HCT116 (cell line): Measurements from ENCODE around the gene KMT5C. TPM values are rescaled to one million over a fixed set of nuclear protein-coding genes. Genes with fewer than 3 reads are reported as not detected.
A peak's percentile ranks its signal among the peaks of the same experiment; 100 is the strongest.

ENCODE experiments used
- ATAC-seq: fragments of 200-7000 bp; cut with Tn5 transposase; 2 replicates; pipeline ENCODE4 v1.9.1; 2020; ENCODE audit warnings: mild to moderate bottlenecking, moderate library complexity
- BruUV-seq: library from RNA; stranded (reverse); fragments of 400-500 nt; replicated peaks from 2 replicates; lab custom pipeline; 2021; lab: Mats Ljungman, UMichigan
- CTCF ChIA-PET: fragments of 300-600 bp; sonication (Branson Sonifier 250); formaldehyde crosslinking; loops from one replicate; lab custom pipeline; 2021; ENCODE audit warnings: antibody characterized with exemption; lab: Charles Lee
- POLR2A ChIA-PET: fragments of 300-600, 350-600 bp; sonication (Branson Sonifier 250); formaldehyde crosslinking; loops from one replicate; lab custom pipeline; 2021; ENCODE audit warnings: antibody characterized with exemption; lab: Charles Lee
- RAD21 ChIA-PET, 2 experiments: fragments of 300-600 bp; sonication (Branson Sonifier 250); formaldehyde crosslinking; loops; one replicate each; lab custom pipeline; 2023; ENCODE audit warnings: low total read pairs in 2 of 2; ENCODE audit not compliant: uncharacterized antibody in 2 of 2, unreplicated experiment in 2 of 2, low non-redundant PET in 1 of 2; lab: Charles Lee
- DNase-seq: peaks from one replicate; pipeline ENCODE4 v3.0.0-alpha.2; 2010; ENCODE audit warnings: low read depth, low spot score
- H2AFZ ChIP-seq: fragments of 200-600 bp; shearing (Covaris generic), sonication (generic); 2 replicates; pipeline ENCODE4 v1.6.1; 2017; ENCODE audit warnings: low read depth, mixed run types, mixed read lengths, antibody characterized with exemption, low read length; ENCODE audit not compliant: poor library complexity, severe bottlenecking
- H3K27ac ChIP-seq: 2 replicates; pipeline ENCODE4 v1.5.1; 2012; ENCODE audit warnings: low read depth, low read length
- H3K27me3 ChIP-seq: fragments of 200-600 bp; sonication (generic); 2 replicates; pipeline ENCODE4 v1.6.1; 2016; ENCODE audit warnings: mixed run types, low read length, mixed read lengths; ENCODE audit not compliant: insufficient read depth
- H3K36me3 ChIP-seq, 2 experiments: fragments of 200-500 bp in 1 of 2; fragments of 200-600 bp in 1 of 2; sonication (Bioruptor generic) in 1 of 2; sonication (generic) in 1 of 2; 2 replicates each; pipeline versions ENCODE4 v1.5.1 to v1.6.1; 2014 to 2016; ENCODE audit warnings: low read length in 2 of 2, inconsistent platforms in 1 of 2, mixed read lengths in 1 of 2, mixed run types in 1 of 2; ENCODE audit not compliant: insufficient read depth in 2 of 2, control insufficient read depth in 1 of 2
- H3K4me1 ChIP-seq, 2 experiments: fragments of 200-600 bp in 1 of 2; sonication (generic) in 1 of 2; 2 replicates each; pipeline versions ENCODE4 v1.5.1 to v1.6.1; 2012 to 2017; ENCODE audit warnings: low read length in 2 of 2, inconsistent platforms in 1 of 2, mild to moderate bottlenecking in 1 of 2, mixed read lengths in 1 of 2, mixed run types in 1 of 2, moderate library complexity in 1 of 2; ENCODE audit not compliant: insufficient read depth in 2 of 2, control insufficient read depth in 1 of 2
- H3K4me2 ChIP-seq: fragments of 200-600 bp; sonication (generic); 2 replicates; pipeline ENCODE4 v1.6.1; 2017; ENCODE audit warnings: mixed run types, low read length, mixed read lengths
- H3K4me3 ChIP-seq, 2 experiments: fragments of 200-600 bp in 1 of 2; sonication (generic) in 1 of 2; replicated peaks in 1 of 2; 2 replicates each; pipeline ENCODE4 v1.5.1; 2011 to 2016; ENCODE audit warnings: low read length in 2 of 2, control low read depth in 1 of 2, low read depth in 1 of 2, mild to moderate bottlenecking in 1 of 2, mixed read lengths in 1 of 2, mixed run types in 1 of 2
- H3K79me2 ChIP-seq: fragments of 200-600 bp; sonication (generic); 2 replicates; pipeline ENCODE4 v1.6.1; 2017; ENCODE audit warnings: mild to moderate bottlenecking, mixed run types, low read length, moderate library complexity, mixed read lengths; ENCODE audit not compliant: insufficient read depth
- H3K9ac ChIP-seq: fragments of 200-600 bp; sonication (generic); 2 replicates; pipeline ENCODE4 v1.6.1; 2016; ENCODE audit warnings: low read length, mixed read lengths
- H3K9me2 ChIP-seq: fragments of 200-600 bp; sonication (generic), shearing (Covaris generic); 2 replicates; pipeline ENCODE4 v1.6.1; 2017; ENCODE audit warnings: mixed run types, mild to moderate bottlenecking, moderate library complexity; ENCODE audit not compliant: insufficient read depth
- H3K9me3 ChIP-seq, 2 experiments: fragments of 200-500 bp in 1 of 2; fragments of 200-600 bp in 1 of 2; sonication (Bioruptor generic) in 1 of 2; sonication (generic) in 1 of 2; 2 replicates each; pipeline ENCODE4 v1.6.1; 2014 to 2017; ENCODE audit warnings: low read length in 2 of 2, mixed read lengths in 2 of 2, inconsistent platforms in 1 of 2, low read depth in 1 of 2, mild to moderate bottlenecking in 1 of 2, mixed run types in 1 of 2, moderate library complexity in 1 of 2; ENCODE audit not compliant: control insufficient read depth in 1 of 2, insufficient read depth in 1 of 2
- H4K20me1 ChIP-seq: fragments of 200-600 bp; sonication (generic), shearing (Covaris generic); 2 replicates; pipeline ENCODE4 v1.6.1; 2017; ENCODE audit warnings: mixed run types, mild to moderate bottlenecking, moderate library complexity; ENCODE audit not compliant: insufficient read depth
- CTCF ChIP-seq, 3 experiments: fragments of 200-600 bp in 1 of 3; sonication (generic) in 1 of 3; IDR thresholded peaks in 2 of 3; conservative IDR thresholded peaks in 1 of 3; 2 replicates each; pipeline ENCODE4 v1.5.1; 2012 to 2017; ENCODE audit warnings: low read depth in 2 of 3, low read length in 2 of 3, antibody characterized with exemption in 1 of 3, borderline replicate concordance in 1 of 3, control low read depth in 1 of 3, mild to moderate bottlenecking in 1 of 3, mixed read lengths in 1 of 3, mixed run types in 1 of 3, moderate library complexity in 1 of 3; ENCODE audit not compliant: insufficient read depth in 1 of 3
- EGR1 ChIP-seq: IDR thresholded peaks from 2 replicates; pipeline ENCODE4 v1.6.1; 2012; ENCODE audit warnings: low read depth
- ELF1 ChIP-seq: IDR thresholded peaks from 2 replicates; pipeline ENCODE4 v1.6.1; 2012; ENCODE audit warnings: low read depth, borderline replicate concordance
- FOSL1 ChIP-seq: IDR thresholded peaks from 2 replicates; pipeline ENCODE4 v1.6.1; 2012; ENCODE audit warnings: low read depth
- POLR2A ChIP-seq: IDR thresholded peaks from 2 replicates; pipeline ENCODE4 v1.7.0; 2011; ENCODE audit warnings: borderline replicate concordance; ENCODE audit not compliant: insufficient read depth, insufficient read length; ENCODE audit errors: extremely low read depth
- POLR2AphosphoS5 ChIP-seq: IDR thresholded peaks from 2 replicates; pipeline ENCODE4 v1.6.1; 2011; ENCODE audit warnings: mild to moderate bottlenecking, low read depth, low read length, moderate library complexity
- RAD21 ChIP-seq: IDR thresholded peaks from 2 replicates; pipeline ENCODE4 v1.6.1; 2012; ENCODE audit warnings: low read depth, mild to moderate bottlenecking
- REST ChIP-seq: IDR thresholded peaks from 2 replicates; pipeline ENCODE4 v1.6.1; 2012; ENCODE audit warnings: low read depth
- SIN3A ChIP-seq: IDR thresholded peaks from 2 replicates; pipeline ENCODE4 v1.6.1; 2012; ENCODE audit warnings: low read depth
- SP1 ChIP-seq: IDR thresholded peaks from 2 replicates; pipeline ENCODE4 v1.6.1; 2012; ENCODE audit warnings: low read depth
- SRF ChIP-seq: IDR thresholded peaks from 2 replicates; pipeline ENCODE4 v1.6.1; 2012; ENCODE audit warnings: low read depth
- TCF7L2 ChIP-seq: IDR thresholded peaks from 2 replicates; pipeline ENCODE4 v1.7.0; 2011; ENCODE audit warnings: borderline replicate concordance, inconsistent platforms; ENCODE audit not compliant: insufficient read depth, insufficient read length; ENCODE audit errors: extremely low read depth
- YY1 ChIP-seq: IDR thresholded peaks from 2 replicates; pipeline ENCODE4 v1.6.1; 2011; ENCODE audit warnings: low read length, low read depth, moderate library complexity, mild to moderate bottlenecking; ENCODE audit not compliant: insufficient replicate concordance; ENCODE audit errors: extremely low read depth
- ZBTB33 ChIP-seq: IDR thresholded peaks from 2 replicates; pipeline ENCODE4 v1.6.1; 2011; ENCODE audit warnings: mild to moderate bottlenecking, low read length, moderate library complexity; ENCODE audit not compliant: insufficient replicate concordance; ENCODE audit errors: extremely low read depth
- ZFX ChIP-seq: fragments of 450-650 bp; IDR thresholded peaks from 2 replicates; pipeline ENCODE4 v1.6.1; 2017
- ZNF274 ChIP-seq: fragments of 200-500 bp; sonication (Bioruptor generic); IDR thresholded peaks from 2 replicates; pipeline ENCODE4 v1.6.1; 2014; ENCODE audit warnings: mild to moderate bottlenecking, low read depth, low read length, inconsistent platforms
- intact Hi-C: fragments of 100-400 bp; cut with micrococcal nuclease; formaldehyde crosslinking; loops from 2 replicates; pipeline ENCODE4 v1.10.0; 2022
- total RNA-seq: library from RNA; stranded (reverse); gene quantifications from one replicate; pipeline ENCODE4 v1.2.1, GENCODE V29; 2021; ENCODE audit not compliant: unreplicated experiment
- TF ChIP-seq, protein P1 (sequence below): IDR thresholded peaks from 2 replicates; pipeline ENCODE4 v1.6.1; 2012
- TF ChIP-seq, protein P2 (sequence below): IDR thresholded peaks from 2 replicates; pipeline ENCODE4 v1.6.1; 2012

KMT5C gene
- total RNA-seq, 1 experiment from 2014 or later, result 27.5 TPM

GRCh38 chr19:55385724-55386492, 46.2 kb downstream of the KMT5C start, which contains the start of gene RPL28:
Gene RPL28 (plus strand): TSS chr19:55385932. CDS start chr19:55386358, 426 bp downstream.
- intact Hi-C loops, result loop anchor here (2.0 kb wide), 1 partner anchor 47 kb away; the partner anchor contains the start of gene KMT5C
- ChIA-PET CTCF (no interaction called here), RAD21 (no interaction called here), POLR2A (no interaction called here)
- ATAC-seq, result peak; percentile 77
- H3K9ac ChIP-seq, result peak within 1 kb of the TSS; percentile 94
- H3K9me2 ChIP-seq, result no peaks in the 10 kb centered on the region
- peak within 1 kb of the TSS; percentile 99 for H3K27ac ChIP-seq
- DNase-seq, result peak; percentile 97
- peaks cover 6 to 66% of the 10 kb centered on the region in 2 experiments; a peak in 3 of 4 replicates for H3K4me1 ChIP-seq
- peaks cover 64% of the 10 kb centered on the region for H3K79me2 ChIP-seq
- no peaks in the 10 kb centered on the region for H3K27me3 ChIP-seq
- BruUV-seq, result no TSS peak
- H3K4me2 ChIP-seq, result peak within 1 kb of the TSS; percentile 99
- no peaks in the 10 kb centered on the region for H3K9me3 ChIP-seq
- no peak within 1 kb of the TSS for H2AFZ ChIP-seq
- H3K36me3 ChIP-seq, result peaks cover 18 to 43% of the 10 kb centered on the region in 2 experiments
- peaks cover 44% of the 10 kb centered on the region; the same call in 1 of the 2 replicates for H4K20me1 ChIP-seq
- H3K4me3 ChIP-seq, result peak within 1 kb of the TSS; percentile 99 to 100
- TF ChIP-seq ZNF274 (no peak), ZBTB33 (peak; percentile 26), ELF1 (no peak; the same call in 1 of the 2 replicates), SRF (no peak), POLR2AphosphoS5 (peak; percentile 100), YY1 (peak; percentile 83), CTCF (IDR thresholded peaks at IDR 0.05 in 2 of 3, conservative IDR thresholded peaks at IDR 0.05 in 1 of 3; ENCODE audit: borderline replicate concordance in 1 of 3, insufficient read depth in 1 of 3, low read depth in 2 of 3, low read length in 2 of 3) (no peak), SP1 (no peak; the same call in none of the 2 replicates), POLR2A (peak; percentile 99), SIN3A (peak; percentile 98), RAD21 (no peak), EGR1 (no peak), TCF7L2 (no peak), REST (no peak), ZFX (peak; percentile 48; the same call in 1 of the 2 replicates), FOSL1 (no peak)
- TF ChIP-seq, protein P1, sequence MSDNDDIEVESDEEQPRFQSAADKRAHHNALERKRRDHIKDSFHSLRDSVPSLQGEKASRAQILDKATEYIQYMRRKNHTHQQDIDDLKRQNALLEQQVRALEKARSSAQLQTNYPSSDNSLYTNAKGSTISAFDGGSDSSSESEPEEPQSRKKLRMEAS, result peak; percentile 77
- TF ChIP-seq, protein P2, sequence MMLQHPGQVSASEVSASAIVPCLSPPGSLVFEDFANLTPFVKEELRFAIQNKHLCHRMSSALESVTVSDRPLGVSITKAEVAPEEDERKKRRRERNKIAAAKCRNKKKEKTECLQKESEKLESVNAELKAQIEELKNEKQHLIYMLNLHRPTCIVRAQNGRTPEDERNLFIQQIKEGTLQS, result no peak
